Neural cell (in vitro differentiated cells): ENCODE data around the gene AMOTL2. TPM values are rescaled to one million over a fixed set of nuclear protein-coding genes. Genes with fewer than 3 reads are reported as not detected.

Experiments used
- H2AFZ ChIP-seq: fragments of 200-600, 300-800 bp; sonication (generic), shearing (Covaris generic); 2 replicates; pipeline ENCODE4 v1.6.0; 2014; ENCODE audit warnings: low read depth, mild to moderate bottlenecking, antibody characterized with exemption, low read length, moderate library complexity
- H3F3A ChIP-seq: fragments of 200-600 bp; shearing (Covaris generic); 2 replicates; pipeline ENCODE4 v1.6.1; 2016; ENCODE audit warnings: mild to moderate bottlenecking, moderate library complexity, mixed read lengths, antibody characterized with exemption, low read length; ENCODE audit not compliant: insufficient read depth, poor library complexity, severe bottlenecking
- H3K27ac ChIP-seq: fragments of 200-600, 300-800 bp; sonication (generic), shearing (Covaris generic); 2 replicates; pipeline ENCODE4 v1.5.1; 2014; ENCODE audit warnings: mild to moderate bottlenecking, low read length, moderate library complexity
- H3K27me3 ChIP-seq: fragments of 300-800, 200-600 bp; sonication (generic), shearing (Covaris generic); 2 replicates; pipeline ENCODE4 v1.6.0; 2014; ENCODE audit warnings: mild to moderate bottlenecking, low read depth, low read length, moderate library complexity; ENCODE audit not compliant: insufficient read depth
- H3K36me3 ChIP-seq: fragments of 300-800, 200-600 bp; sonication (generic), shearing (Covaris generic); 2 replicates; pipeline ENCODE4 v1.5.1; 2014; ENCODE audit warnings: mild to moderate bottlenecking, antibody characterized with exemption, low read length, moderate library complexity; ENCODE audit not compliant: insufficient read depth
- H3K4me2 ChIP-seq: fragments of 300-800, 200-600 bp; sonication (generic), shearing (Covaris generic); 2 replicates; pipeline ENCODE4 v1.6.0; 2014; ENCODE audit warnings: mild to moderate bottlenecking, low read length
- H3K4me3 ChIP-seq: fragments of 300-800, 200-600 bp; sonication (generic), shearing (Covaris generic); 2 replicates; pipeline ENCODE4 v1.5.1; 2014; ENCODE audit warnings: mild to moderate bottlenecking, low read length, moderate library complexity
- H3K79me2 ChIP-seq: fragments of 200-600 bp; shearing (Covaris generic); replicated peaks from 2 replicates; pipeline ENCODE4 v1.6.0; 2014; ENCODE audit warnings: mild to moderate bottlenecking, low read length, moderate library complexity; ENCODE audit not compliant: insufficient read depth
- H3K9ac ChIP-seq: fragments of 300-800, 200-600 bp; sonication (generic), shearing (Covaris generic); 2 replicates; pipeline ENCODE4 v1.6.1; 2016; ENCODE audit warnings: mild to moderate bottlenecking, low read length, mixed read lengths
- H3K9me2 ChIP-seq: fragments of 200-600 bp; shearing (Covaris generic); 2 replicates; pipeline ENCODE4 v1.6.1; 2016; ENCODE audit warnings: mild to moderate bottlenecking, low read length, mixed read lengths; ENCODE audit not compliant: insufficient read depth
- H3K9me3 ChIP-seq: fragments of 200-600, 300-800 bp; sonication (generic), shearing (Covaris generic); 2 replicates; pipeline ENCODE4 v1.6.1; 2016; ENCODE audit warnings: mild to moderate bottlenecking, mixed run types, low read length, moderate library complexity, mixed read lengths
- H4K20me1 ChIP-seq: fragments of 200-600 bp; shearing (Covaris generic); 2 replicates; pipeline ENCODE4 v1.6.1; 2016; ENCODE audit warnings: mild to moderate bottlenecking, mixed run types; ENCODE audit not compliant: insufficient read depth
- CTCF ChIP-seq: fragments of 450-650 bp; IDR thresholded peaks from 2 replicates; pipeline ENCODE4 v1.5.1; 2014; ENCODE audit warnings: antibody characterized with exemption, mild to moderate bottlenecking, moderate library complexity; ENCODE audit not compliant: poor library complexity, severe bottlenecking
- EP300 ChIP-seq: fragments of 450-650 bp; conservative IDR thresholded peaks from 2 replicates; pipeline ENCODE4 v1.6.1; 2014; ENCODE audit warnings: antibody characterized with exemption, mild to moderate bottlenecking, moderate library complexity; ENCODE audit not compliant: poor library complexity, severe bottlenecking
- EZH2 ChIP-seq: fragments of 200-600, 300-800 bp; shearing (Covaris generic), sonication (generic); IDR thresholded peaks from 2 replicates; pipeline ENCODE4 v1.6.1; 2014; ENCODE audit warnings: antibody characterized with exemption, low read length, borderline replicate concordance, mild to moderate bottlenecking; ENCODE audit not compliant: insufficient read depth, poor library complexity, severe bottlenecking
- MXI1 ChIP-seq: fragments of 450-650 bp; conservative IDR thresholded peaks from 2 replicates; pipeline ENCODE4 v1.6.1; 2014; ENCODE audit warnings: antibody characterized with exemption, mild to moderate bottlenecking; ENCODE audit not compliant: poor library complexity, severe bottlenecking
- POLR2AphosphoS5 ChIP-seq: IDR thresholded peaks from 2 replicates; pipeline ENCODE4 v1.6.1; 2012
- RAD21 ChIP-seq: fragments of 450-650 bp; conservative IDR thresholded peaks from 2 replicates; pipeline ENCODE4 v1.6.1; 2014; ENCODE audit warnings: antibody characterized with exemption, mild to moderate bottlenecking, moderate library complexity
- REST ChIP-seq: IDR thresholded peaks from 2 replicates; pipeline ENCODE4 v1.6.1; 2012; ENCODE audit warnings: borderline replicate concordance
- SMC3 ChIP-seq: fragments of 450-650 bp; conservative IDR thresholded peaks from 2 replicates; pipeline ENCODE4 v1.6.1; 2014; ENCODE audit warnings: antibody characterized with exemption, mild to moderate bottlenecking, moderate library complexity; ENCODE audit not compliant: poor library complexity
- TAF1 ChIP-seq: IDR thresholded peaks from 2 replicates; pipeline ENCODE4 v1.6.1; 2012; ENCODE audit warnings: low read depth
- polyA plus RNA-seq: library from polyadenylated mRNA; depleted of rRNA; stranded (reverse); fragments of >200 nt; gene quantifications from 2 replicates; pipeline ENCODE4 v1.2.3, GENCODE V29; 2014

The AMOTL2 gene
- polyA plus RNA-seq, 1 donor from 2014 or later: 30.1 TPM

GRCh38 chr3:134318166-134318565 is 56.1 kb downstream of the AMOTL2 start:
- Histone ChIP-seq H3K27me3 (peaks cover 9% of the 10 kb centered on the region), H4K20me1 (no peaks in the 10 kb centered on the region), H3K4me2 (no peak overlapping the region), H2AFZ (no peak overlapping the region), H3K4me3 (no peak overlapping the region), H3K36me3 (no peaks in the 10 kb centered on the region), H3K9ac (no peak overlapping the region), H3F3A (no peaks in the 10 kb centered on the region), H3K27ac (no peak overlapping the region), H3K9me3 (no peaks in the 10 kb centered on the region), H3K9me2 (no peaks in the 10 kb centered on the region), H3K79me2 (no peaks in the 10 kb centered on the region)
- no peak for TF ChIP-seq CTCF
- no peak for TF ChIP-seq REST
- TF ChIP-seq MXI1: no peak

- Histone ChIP-seq H3K4me2 (no peak overlapping the region), H3K27me3 (peaks cover 9% of the 10 kb centered on the region), H3K4me3 (no peak overlapping the region), H3K9ac (no peak overlapping the region), H3K9me3 (no peaks in the 10 kb centered on the region), H3K36me3 (no peaks in the 10 kb centered on the region), H2AFZ (no peak overlapping the region), H4K20me1 (no peaks in the 10 kb centered on the region), H3K9me2 (no peaks in the 10 kb centered on the region), H3K27ac (no peak overlapping the region), H3F3A (no peaks in the 10 kb centered on the region), H3K79me2 (no peaks in the 10 kb centered on the region)
- TF ChIP-seq MXI1: no peak
- TF ChIP-seq CTCF: no peak
- TF ChIP-seq EZH2: no peak
- TF ChIP-seq POLR2AphosphoS5: no peak
- no peak for TF ChIP-seq REST
- no peak for TF ChIP-seq SMC3
- TF ChIP-seq EP300: no peak
- no peak for TF ChIP-seq TAF1
- TF ChIP-seq RAD21: no peak
Observed at GRCh38 chr3:134317106-134317947, 56.9 kb downstream of the AMOTL2 start.
